DMS53 treated with DMSO at 0.1 percent for 48 hours (cell line): ENCODE results near the gene PCAT6.
"Not testable (repeated sequence)": the region's sequence is repeated elsewhere in the genome, so short reads cannot be mapped to it uniquely, and the experiment has no call there.

ENCODE experiments used
- DNase-seq: peaks from one replicate; lab custom pipeline; 2025; ENCODE audit not compliant: unreplicated experiment; lab: John Stamatoyannopoulos, UW

Gene PCAT6

GRCh38 chr1:202806845-202807450 is 3.8 kb upstream of the PCAT6 start:
- DNase-seq, result no peak

GRCh38 chr1:202807451-202807925 is 3.3 kb upstream of the PCAT6 start:
- DNase-seq, result no peak

GRCh38 chr1:202807926-202808757 is 2.6 kb upstream of the PCAT6 start, which contains the start of gene KDM5B:
TSS of gene KDM5B (minus strand) at chr1:202808421. CDS start at chr1:202808305, 116 bp downstream.
- peak; percentile 69 for DNase-seq

GRCh38 chr1:202809597-202810159 is 1.1 kb upstream of the PCAT6 start:
- DNase-seq, result no peak

- no peak for DNase-seq
These were observed 550 bp upstream of the PCAT6 start for GRCh38 chr1:202810193-202810614.

GRCh38 chr1:202811296-202812175 is 782 bp downstream of the PCAT6 start:
- no peak for DNase-seq

- no peak for DNase-seq
These were observed 1.6 kb downstream of the PCAT6 start for GRCh38 chr1:202812176-202813026.

- no peak for DNase-seq
These were observed 4.4 kb downstream of the PCAT6 start for GRCh38 chr1:202815120-202815519.

- DNase-seq, result no peak
These were observed 8.1 kb downstream of the PCAT6 start for GRCh38 chr1:202818819-202819218.

- no peak for DNase-seq
These were observed 10.7 kb downstream of the PCAT6 start for GRCh38 chr1:202821467-202821866.

- no peak for DNase-seq
These were observed 15.0 kb downstream of the PCAT6 start for GRCh38 chr1:202825748-202826147.

- not testable (repeated sequence) for DNase-seq
These were observed 18.5 kb downstream of the PCAT6 start for GRCh38 chr1:202829223-202829622.

- DNase-seq, result no peak
These were observed 21.2 kb downstream of the PCAT6 start for GRCh38 chr1:202831906-202832305.

GRCh38 chr1:202834771-202835547 is 24.2 kb downstream of the PCAT6 start:
- DNase-seq, result no peak

- no peak for DNase-seq
These were observed 24.9 kb downstream of the PCAT6 start for GRCh38 chr1:202835548-202836072.

- DNase-seq, result no peak
These were observed 26.1 kb downstream of the PCAT6 start for GRCh38 chr1:202836623-202837403.

- DNase-seq, result no peak
These were observed 27.1 kb downstream of the PCAT6 start for GRCh38 chr1:202837746-202838262.

- no peak for DNase-seq
These were observed 32.3 kb downstream of the PCAT6 start for GRCh38 chr1:202843081-202843480.
